Dermis microvascular lymphatic vessel endothelial cell (primary cell): ENCODE measurements around the gene CNN2. TPM values are rescaled to one million over a fixed set of nuclear protein-coding genes. Genes with fewer than 3 reads are reported as not detected.
A peak's percentile ranks its signal among the peaks of the same experiment; 100 is the strongest.

Experiments used
- DNase-seq, 2 donors: peaks; one replicate each; pipeline versions ENCODE4 v3.0.0 to v3.0.0-alpha.2; 2010; ENCODE audit warnings: low read depth in 2 of 2
- total RNA-seq: library from RNA; depleted of rRNA; stranded (reverse); fragments of >200 nt; gene quantifications from 2 replicates; pipeline ENCODE4 v1.2.1, GENCODE V29; 2014

Gene CNN2
- total RNA-seq, 1 donor from 2014 or later = 92.6 TPM

DNA sequence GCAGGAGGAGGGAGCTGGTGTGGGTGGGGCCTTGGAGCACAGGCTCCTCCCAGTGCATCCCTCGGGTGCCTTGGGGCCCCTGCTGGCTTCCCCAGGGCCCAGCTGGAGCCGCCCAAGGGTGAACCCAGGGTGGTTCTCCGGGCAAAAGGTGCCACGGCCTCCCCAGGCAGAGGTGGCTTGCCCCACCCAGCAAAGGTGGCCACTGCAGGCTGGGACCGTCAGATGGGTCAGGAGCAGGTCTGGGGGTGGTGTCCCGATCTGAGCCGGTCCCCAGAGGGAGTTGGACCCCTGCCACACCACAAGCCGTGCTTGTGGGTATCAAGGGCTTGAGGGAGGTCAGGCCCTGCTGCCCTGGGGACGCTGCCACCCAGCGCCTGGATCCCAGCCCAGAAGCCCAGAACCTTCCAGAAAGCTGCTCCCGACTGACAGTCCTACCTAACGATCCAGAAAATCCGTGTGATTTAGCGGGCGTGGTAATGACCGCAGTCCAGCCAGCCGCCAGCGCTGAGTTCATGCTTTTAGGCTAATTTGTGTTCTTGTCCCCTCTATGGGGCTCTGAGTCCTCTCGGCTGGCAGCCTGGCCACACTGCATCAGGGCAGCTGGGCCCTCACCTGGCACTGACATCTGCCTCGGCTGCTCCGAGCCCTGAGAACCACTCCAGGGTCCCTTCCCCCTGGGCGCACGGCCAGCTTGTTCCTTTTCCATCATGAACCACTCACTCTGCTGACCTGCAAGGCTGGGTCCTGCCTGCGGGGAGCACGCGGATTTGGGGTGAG, 31.2 kb upstream of the CNN2 start:
- no peak for DNase-seq

DNA sequence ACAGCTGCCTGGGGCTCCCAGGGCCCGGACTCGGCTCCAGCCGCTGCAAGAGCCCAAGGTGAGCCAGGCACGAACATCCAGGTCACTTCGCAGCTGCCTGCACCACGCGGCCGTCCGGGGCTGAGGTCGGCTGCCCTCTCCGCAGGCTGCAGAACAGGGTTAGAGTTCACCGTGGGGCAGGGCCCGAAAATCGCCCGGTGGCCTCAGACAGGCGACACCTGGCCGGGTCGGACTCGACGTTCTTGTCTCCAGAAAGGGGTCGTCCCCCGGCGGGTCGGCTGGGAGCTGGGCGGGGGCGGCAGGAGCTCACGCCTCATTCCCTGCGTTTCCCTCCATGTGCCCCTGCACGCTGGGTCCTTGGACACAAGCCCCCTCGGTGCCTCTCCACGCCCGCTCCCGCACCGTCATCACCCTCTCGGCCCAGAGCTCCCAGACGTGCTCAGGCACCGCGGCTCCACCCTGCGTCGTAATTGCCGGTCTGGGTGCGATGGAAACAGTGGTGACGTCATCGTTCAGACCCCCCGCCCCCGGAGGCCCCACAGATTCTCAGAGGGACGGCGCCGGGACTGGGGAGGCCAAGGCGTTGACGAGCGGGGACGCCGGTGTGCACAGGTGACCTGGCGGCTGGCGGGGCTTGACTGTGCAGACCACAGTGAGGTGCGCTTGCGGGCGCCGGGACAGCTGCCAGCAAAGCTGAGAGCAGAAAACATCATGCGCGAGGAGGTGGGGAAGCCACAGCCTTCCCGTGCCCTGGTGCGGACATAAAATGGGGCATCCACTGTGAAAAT, 30.2 kb upstream of the CNN2 start:
- peak in 1 of 2 donors; percentile 48 for DNase-seq

GRCh38 chr19:998064-998463, 28.3 kb upstream of the CNN2 start:
- no peak for DNase-seq

- DNase-seq = no peak
These were observed 27.1 kb upstream of the CNN2 start for GRCh38 chr19:999379-999719.

DNA sequence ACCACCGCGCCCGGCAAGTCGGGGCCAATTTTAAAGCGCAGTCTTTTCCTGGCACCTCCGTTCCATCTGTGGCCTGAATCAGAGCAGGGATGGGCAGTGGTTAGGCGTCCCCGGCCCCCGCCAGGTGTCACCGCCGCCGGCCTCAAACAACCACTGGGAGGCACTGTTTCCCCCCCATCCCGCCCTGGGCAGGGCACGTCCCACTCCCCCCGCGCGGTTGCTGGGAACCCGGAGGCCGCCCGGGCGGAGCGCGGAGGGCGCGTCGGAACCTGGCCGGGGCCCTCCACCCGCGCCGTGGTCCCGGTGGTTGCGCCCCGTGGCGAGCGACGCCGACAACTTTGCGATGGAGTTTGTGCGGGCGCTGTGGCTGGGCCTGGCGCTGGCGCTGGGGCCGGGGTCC, 26.3 kb upstream of the CNN2 start, which contains the start of gene GRIN3B:
TSS of gene GRIN3B (plus strand) at position 325 of the 400 bp plus-strand sequence. CDS start at position 344, 19 bp downstream.
- DNase-seq = peak in 1 of 2 donors; percentile 60

DNA sequence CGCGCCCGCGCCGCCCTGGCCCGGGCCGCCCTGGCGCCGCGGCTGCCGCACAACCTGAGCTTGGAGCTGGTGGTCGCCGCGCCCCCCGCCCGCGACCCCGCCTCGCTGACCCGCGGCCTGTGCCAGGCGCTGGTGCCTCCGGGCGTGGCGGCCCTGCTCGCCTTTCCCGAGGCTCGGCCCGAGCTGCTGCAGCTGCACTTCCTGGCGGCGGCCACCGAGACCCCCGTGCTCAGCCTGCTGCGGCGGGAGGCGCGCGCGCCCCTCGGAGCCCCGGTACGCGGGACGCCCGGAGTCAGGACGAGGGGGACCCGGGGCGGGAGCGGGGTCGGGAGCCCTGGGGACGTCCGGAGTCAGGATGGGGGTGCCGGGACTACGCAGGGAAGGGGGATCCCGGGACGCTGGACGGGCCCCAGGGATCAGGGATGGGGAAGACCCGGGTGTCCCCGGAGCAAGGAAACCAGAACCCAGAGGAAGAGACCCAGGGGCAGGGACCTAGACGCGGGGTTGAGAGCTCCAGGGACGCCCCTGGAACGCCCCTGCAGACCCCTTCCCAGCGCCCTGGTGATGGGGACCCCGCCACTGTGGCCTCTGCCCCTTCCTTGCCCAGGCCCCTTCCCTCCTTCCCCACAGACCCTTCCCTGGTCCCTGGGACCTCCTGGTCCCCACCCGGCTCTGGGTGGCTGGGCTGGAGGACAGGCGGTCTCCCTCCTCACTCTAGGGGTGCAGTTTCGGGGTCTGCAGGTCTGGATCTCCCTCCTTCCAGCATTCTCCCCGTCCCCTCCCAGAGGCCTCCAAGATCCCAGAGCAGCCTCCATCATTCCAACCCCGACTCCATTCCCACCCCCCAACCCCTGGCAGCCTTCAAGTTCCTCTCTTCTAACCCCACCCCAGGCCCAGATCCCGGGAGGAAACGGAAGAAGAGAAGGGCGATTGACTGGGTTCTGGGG, 25.5 kb upstream of the CNN2 start:
- no peak for DNase-seq

GRCh38 chr19:1001538-1002166, 24.8 kb upstream of the CNN2 start:
- peak in 1 of 2 donors; percentile 35 for DNase-seq

- no peak for DNase-seq
These were observed 23.8 kb upstream of the CNN2 start for GRCh38 chr19:1002600-1002999.

DNA sequence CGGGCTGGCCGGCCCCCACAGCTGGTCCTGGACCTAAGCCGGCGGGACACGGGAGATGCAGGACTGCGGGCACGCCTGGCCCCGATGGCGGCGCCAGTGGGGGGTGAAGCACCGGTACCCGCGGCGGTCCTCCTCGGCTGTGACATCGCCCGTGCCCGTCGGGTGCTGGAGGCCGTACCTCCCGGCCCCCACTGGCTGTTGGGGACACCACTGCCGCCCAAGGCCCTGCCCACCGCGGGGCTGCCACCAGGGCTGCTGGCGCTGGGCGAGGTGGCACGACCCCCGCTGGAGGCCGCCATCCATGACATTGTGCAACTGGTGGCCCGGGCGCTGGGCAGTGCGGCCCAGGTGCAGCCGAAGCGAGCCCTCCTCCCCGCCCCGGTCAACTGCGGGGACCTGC, 23.1 kb upstream of the CNN2 start:
- DNase-seq = no peak

DNA sequence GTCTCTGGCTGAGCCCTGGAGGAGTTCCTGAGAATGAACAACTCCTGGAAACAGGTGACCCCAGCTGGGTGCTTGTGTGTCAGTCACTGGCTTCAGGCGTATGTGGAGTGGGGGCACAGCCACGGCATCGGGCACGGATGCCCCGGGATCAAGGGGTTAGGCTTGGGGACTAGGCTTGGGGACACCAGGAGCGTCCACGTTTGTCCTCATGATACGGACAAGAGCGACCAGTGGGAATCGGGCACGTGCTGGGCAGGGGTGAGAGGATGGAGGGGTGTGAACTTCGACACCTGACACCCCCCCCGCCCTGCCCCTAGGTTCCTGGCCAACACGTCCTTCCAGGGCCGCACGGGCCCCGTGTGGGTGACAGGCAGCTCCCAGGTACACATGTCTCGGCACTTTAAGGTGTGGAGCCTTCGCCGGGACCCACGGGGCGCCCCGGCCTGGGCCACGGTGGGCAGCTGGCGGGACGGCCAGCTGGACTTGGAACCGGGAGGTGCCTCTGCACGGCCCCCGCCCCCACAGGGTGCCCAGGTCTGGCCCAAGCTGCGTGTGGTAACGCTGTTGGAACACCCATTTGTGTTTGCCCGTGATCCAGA, 22.1 kb upstream of the CNN2 start:
- DNase-seq = no peak

GRCh38 chr19:1004803-1005664, 21.4 kb upstream of the CNN2 start:
- no peak for DNase-seq

- DNase-seq = no peak
These were observed 19.6 kb upstream of the CNN2 start for GRCh38 chr19:1006711-1007398.

DNA sequence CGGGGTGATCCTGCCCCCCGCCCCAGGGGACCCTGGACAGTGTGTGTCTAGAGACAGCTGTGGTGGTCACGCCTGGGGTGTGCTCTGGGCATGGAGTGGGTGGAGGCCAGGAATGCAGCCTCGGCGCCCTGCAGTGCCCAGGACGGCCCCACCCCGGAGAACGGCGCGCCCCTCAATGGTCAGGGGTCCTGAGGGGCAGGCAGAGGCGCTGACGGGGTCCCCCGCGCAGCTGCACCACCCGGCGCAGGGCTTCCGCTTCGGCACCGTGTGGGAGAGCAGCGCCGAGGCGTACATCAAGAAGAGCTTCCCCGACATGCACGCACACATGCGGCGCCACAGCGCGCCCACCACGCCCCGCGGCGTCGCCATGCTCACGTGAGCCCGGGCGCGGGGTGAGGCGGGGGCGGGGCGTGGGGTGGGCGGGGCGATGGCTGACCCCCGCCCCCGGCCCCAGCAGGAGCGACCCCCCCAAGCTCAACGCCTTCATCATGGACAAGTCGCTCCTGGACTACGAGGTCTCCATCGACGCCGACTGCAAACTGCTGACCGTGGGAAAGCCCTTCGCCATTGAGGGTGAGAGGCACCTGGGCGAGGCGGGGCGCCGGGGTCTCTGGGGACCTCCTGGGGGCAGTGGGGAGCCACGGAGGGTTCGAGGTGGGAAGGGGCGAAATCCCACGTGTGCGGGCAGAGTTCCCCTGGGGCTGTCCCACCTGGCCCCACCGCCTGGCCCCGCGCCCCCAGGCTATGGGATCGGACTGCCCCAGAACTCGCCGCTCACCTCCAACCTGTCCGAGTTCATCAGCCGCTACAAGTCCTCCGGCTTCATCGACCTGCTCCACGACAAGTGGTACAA, 18.8 kb upstream of the CNN2 start:
- DNase-seq = no peak

GRCh38 chr19:1008268-1009040, 18.0 kb upstream of the CNN2 start:
- no peak for DNase-seq

DNA sequence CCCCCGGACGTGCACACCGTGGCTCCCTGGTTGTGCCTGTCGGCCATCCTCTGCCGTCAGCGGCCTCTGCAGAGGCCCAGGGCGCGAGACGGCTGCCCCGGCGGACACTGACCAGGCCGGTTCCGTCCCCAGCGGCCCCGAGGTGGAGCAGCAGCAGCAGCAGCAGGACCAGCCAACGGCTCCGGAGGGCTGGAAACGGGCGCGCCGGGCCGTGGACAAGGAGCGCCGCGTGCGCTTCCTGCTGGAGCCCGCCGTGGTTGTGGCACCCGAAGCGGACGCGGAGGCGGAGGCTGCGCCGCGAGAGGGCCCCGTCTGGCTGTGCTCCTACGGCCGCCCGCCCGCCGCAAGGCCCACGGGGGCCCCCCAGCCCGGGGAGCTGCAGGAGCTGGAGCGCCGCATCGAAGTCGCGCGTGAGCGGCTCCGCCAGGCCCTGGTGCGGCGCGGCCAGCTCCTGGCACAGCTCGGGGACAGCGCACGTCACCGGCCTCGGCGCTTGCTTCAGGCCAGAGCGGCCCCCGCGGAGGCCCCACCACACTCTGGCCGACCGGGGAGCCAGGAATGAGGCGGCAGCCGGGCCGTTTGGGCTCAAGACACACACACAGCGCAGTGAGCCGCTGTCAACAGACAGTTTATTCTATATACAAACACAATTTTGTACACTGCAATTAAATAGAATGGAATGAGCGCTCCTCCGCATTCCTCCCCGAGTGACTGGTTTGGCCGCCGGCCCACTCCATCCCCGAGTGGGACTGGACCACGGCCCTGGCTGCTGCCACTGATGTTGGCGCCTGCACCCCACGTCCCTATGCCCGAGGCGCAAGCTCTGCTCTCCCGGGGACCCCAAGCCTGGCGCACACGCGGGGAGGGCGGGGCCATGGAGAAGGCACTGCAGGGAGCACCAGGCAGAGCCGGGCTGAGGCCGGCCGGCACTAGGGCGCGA, 17.1 kb upstream of the CNN2 start:
- DNase-seq = no peak

GRCh38 chr19:1009981-1010538, 16.3 kb upstream of the CNN2 start:
- DNase-seq = no peak
